H4 (cell line): ENCODE results near the gene FAM9C. TPM values are rescaled to one million over a fixed set of nuclear protein-coding genes. Genes with fewer than 3 reads are reported as not detected.
"Not testable (repeated sequence)": the region's sequence is repeated elsewhere in the genome, so short reads cannot be mapped to it uniquely, and the experiment has no call there.

Source experiments
- DNase-seq: peaks from one replicate; pipeline ENCODE4 v3.0.0-alpha.2; 2015; ENCODE audit warnings: low spot score
- total RNA-seq: library from RNA; depleted of rRNA; stranded (reverse); fragments of >200 nt; shearing (Covaris generic); gene quantifications from 2 replicates; pipeline ENCODE4 v1.2.3, GENCODE V29; 2014; rRNA removed

FAM9C gene
- total RNA-seq = not detected in 2 replicates

- DNase-seq = no peak
Observed at GRCh38 chrX:13044441-13044840, at the start of gene FAM9C. FAM9C (minus strand) TSS chrX:13044620; CDS start chrX:13043789, 831 bp downstream.

- no peak for DNase-seq
Observed at GRCh38 chrX:13093529-13094140, 49.2 kb upstream of the FAM9C start.

- DNase-seq = no peak
Observed at GRCh38 chrX:13092455-13092941, 48.1 kb upstream of the FAM9C start.

GRCh38 chrX:13091111-13091765 lies 46.8 kb upstream of the FAM9C start:
- no peak for DNase-seq

- no peak for DNase-seq
Observed at GRCh38 chrX:13090339-13091110, 46.1 kb upstream of the FAM9C start.

GRCh38 chrX:13090027-13090338 lies 45.6 kb upstream of the FAM9C start:
- DNase-seq = no peak

- DNase-seq = no peak
Observed at GRCh38 chrX:13088156-13088487, 43.7 kb upstream of the FAM9C start.

GRCh38 chrX:13087322-13088155 lies 43.1 kb upstream of the FAM9C start:
- DNase-seq = peak; percentile 17

- not testable (repeated sequence) for DNase-seq
Observed at GRCh38 chrX:13086793-13087321, 42.4 kb upstream of the FAM9C start.

GRCh38 chrX:13086076-13086475 lies 41.7 kb upstream of the FAM9C start:
- DNase-seq = no peak

- no peak for DNase-seq
Observed at GRCh38 chrX:13085526-13085925, 41.1 kb upstream of the FAM9C start.

- no peak for DNase-seq
Observed at GRCh38 chrX:13084611-13085010, 40.2 kb upstream of the FAM9C start.

- DNase-seq = not testable (repeated sequence)
Observed at GRCh38 chrX:13083755-13084326, 39.4 kb upstream of the FAM9C start.

- DNase-seq = no peak
Observed at GRCh38 chrX:13082206-13083065, 38.0 kb upstream of the FAM9C start.

- no peak for DNase-seq
Observed at GRCh38 chrX:13081395-13082205, 37.2 kb upstream of the FAM9C start.

GRCh38 chrX:13080128-13080795 lies 35.8 kb upstream of the FAM9C start:
- no peak for DNase-seq

- peak; percentile 65 for DNase-seq
Observed at GRCh38 chrX:13078739-13079444, 34.5 kb upstream of the FAM9C start.

GRCh38 chrX:13077168-13077567 lies 32.7 kb upstream of the FAM9C start:
- peak; percentile 34 for DNase-seq
